ENCODE measurements around the gene CST9L.

CST9L gene

DNA sequence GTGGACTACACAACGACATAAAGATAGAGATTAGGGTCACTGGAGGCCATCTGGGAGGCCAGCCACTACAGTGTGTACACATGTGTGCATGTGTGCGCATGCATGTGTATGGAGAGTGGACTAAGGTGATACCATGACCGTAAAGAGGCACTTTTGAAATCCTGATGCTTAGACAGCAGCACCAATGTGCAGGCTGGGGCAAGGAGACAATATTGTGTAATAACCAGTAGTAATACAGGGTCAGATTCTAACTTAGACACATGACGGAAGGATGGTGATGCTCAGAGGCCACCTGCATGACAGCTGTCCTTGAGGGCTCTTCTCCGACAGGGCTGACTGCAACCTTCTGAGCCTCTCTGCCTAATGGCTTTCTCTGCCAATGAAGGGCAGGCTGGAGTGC is 25.5 kb downstream of the CST9L start:
- H3K27me3 Mint-ChIP-seq: peaks cover 14% of the 10 kb centered on the region
- no peaks in the 10 kb centered on the region for H3K36me3 Mint-ChIP-seq (ENCODE audit: low read depth)
- no peak overlapping the region for H3K4me3 Mint-ChIP-seq
- H3K27ac Mint-ChIP-seq: no peak overlapping the region
- no peaks in the 10 kb centered on the region for H3K9me3 Mint-ChIP-seq
- H3K4me1 Mint-ChIP-seq (ENCODE audit: low read depth): no peaks in the 10 kb centered on the region

DNA sequence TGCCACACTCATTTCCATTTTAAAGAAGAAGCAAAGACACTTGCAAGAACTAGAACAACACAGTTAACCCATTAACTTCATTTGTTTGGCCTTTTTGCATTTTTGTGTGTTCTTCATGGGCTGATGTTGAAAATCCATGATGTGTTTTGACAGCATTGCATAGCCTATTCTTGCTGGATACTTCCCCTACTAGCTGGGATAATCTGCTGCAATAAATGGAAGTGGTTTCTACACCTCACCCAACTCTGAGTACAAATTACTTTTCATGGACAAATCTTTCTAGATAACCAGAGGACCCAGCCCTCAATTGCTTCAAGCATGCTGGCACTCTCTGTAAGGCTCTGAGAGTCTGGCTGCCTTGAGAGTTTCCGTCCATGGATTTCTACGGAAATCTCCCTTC is 26.5 kb downstream of the CST9L start:
- no peaks in the 10 kb centered on the region for H3K36me3 Mint-ChIP-seq (ENCODE audit: low read depth)
- no peak overlapping the region for H3K4me3 Mint-ChIP-seq
- H3K27ac Mint-ChIP-seq: no peak overlapping the region
- H3K27me3 Mint-ChIP-seq: peaks cover 17% of the 10 kb centered on the region
- H3K4me1 Mint-ChIP-seq (ENCODE audit: low read depth): no peaks in the 10 kb centered on the region
- no peaks in the 10 kb centered on the region for H3K9me3 Mint-ChIP-seq

DNA sequence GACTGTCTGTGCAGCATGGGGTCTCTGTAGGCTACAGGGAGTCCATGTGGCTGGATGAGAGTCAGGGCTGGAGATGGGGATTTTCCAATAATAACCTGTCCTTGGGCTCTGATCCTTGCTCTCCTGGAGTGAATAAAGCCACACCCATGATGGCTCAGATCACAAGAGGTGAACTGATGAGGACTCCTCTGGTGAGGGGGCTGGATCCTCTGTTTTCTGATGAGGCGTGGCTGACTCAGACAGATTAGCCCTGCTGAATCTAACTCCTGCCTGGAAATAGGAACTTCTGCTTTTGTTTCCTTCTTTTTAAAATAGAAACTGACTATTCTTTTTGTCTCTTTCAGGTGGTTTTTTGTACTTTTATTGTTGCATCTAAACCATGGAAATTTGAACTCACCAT is 27.0 kb downstream of the CST9L start:
- no peak overlapping the region for H3K27ac Mint-ChIP-seq
- H3K36me3 Mint-ChIP-seq (ENCODE audit: low read depth): no peaks in the 10 kb centered on the region
- no peaks in the 10 kb centered on the region for H3K9me3 Mint-ChIP-seq
- H3K27me3 Mint-ChIP-seq: peaks cover 17% of the 10 kb centered on the region
- H3K4me1 Mint-ChIP-seq (ENCODE audit: low read depth): no peaks in the 10 kb centered on the region
- H3K4me3 Mint-ChIP-seq: no peak overlapping the region

DNA sequence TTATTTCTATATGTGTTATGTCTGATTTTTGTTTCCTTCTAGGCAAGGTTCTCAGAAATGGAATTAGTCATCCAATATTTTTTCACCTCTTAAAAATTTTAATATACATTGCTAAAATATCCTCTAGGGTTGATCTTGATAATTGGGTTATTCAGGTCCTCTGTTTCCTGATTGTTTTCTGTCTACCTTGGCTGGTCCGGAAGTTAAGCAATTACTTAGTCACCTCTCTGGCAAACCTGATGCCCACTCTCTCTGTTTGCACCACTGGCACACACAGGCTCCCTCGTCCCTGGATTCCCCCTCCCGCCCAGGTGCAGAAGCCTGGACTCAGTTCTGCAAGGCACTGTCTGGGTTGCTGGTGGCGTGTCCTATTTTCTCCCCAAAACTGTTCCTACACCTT is 27.7 kb downstream of the CST9L start:
- Mint-ChIP-seq H3K4me3 (no peak overlapping the region), H3K27ac (no peak overlapping the region), H3K4me1 (ENCODE audit: low read depth) (no peaks in the 10 kb centered on the region), H3K36me3 (ENCODE audit: low read depth) (no peaks in the 10 kb centered on the region), H3K27me3 (peaks cover 17% of the 10 kb centered on the region), H3K9me3 (no peaks in the 10 kb centered on the region)

DNA sequence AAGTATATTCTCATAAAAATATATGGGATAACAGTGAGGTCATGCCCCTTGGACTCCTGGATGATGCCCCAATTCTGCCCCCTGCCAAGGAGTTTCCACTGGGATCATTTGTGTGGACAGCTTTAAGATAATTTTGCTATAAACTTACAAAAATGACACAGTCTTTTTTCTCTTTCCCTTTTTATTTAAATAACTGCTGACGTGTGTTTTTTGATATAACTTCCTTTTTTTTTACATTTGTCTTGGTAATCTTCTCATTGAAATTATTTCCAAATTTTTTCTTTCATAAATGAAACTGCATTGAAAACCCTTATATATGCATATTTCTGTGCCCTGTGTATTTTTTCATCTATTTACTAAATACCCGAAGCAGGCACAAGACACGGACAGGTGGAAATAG is 31.3 kb downstream of the CST9L start:
- Mint-ChIP-seq H3K9me3 (no peaks in the 10 kb centered on the region), H3K27ac (no peak overlapping the region), H3K4me3 (no peak overlapping the region), H3K4me1 (ENCODE audit: low read depth) (no peaks in the 10 kb centered on the region), H3K27me3 (peaks cover 12% of the 10 kb centered on the region), H3K36me3 (ENCODE audit: low read depth) (no peaks in the 10 kb centered on the region)

DNA sequence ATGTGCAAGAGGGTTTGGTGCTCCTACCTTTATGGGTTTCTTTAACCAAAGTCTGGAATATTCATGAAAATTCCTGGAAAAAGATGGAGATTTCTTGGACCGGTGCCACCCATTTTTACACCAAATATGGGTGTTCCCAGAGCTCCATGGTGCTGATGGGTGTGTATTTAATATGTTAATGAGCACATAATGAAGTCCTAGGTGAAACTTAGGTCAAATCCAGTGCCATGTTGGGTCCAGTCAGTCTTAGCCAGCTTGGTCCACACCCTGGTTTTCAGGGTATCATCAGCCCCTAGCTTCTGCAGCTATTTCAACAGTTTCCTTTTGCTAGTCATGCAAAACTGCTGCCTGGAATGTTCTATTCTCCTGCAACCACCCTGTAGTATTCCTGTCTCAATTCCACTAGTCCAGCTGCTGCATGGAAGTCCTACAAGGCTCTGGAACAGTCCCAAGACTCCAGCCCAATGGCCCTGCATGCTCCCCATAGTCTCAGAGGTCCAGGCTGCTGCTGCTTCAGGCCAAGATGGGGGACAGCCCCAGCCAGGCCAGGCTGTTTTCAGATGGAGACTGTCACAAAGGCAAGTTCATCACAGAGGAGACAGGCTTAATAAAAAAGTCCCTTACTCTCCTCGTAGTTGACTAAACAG is 31.8 kb downstream of the CST9L start:
- peaks cover 12% of the 10 kb centered on the region for H3K27me3 Mint-ChIP-seq
- H3K9me3 Mint-ChIP-seq: no peaks in the 10 kb centered on the region
- no peak overlapping the region for H3K4me3 Mint-ChIP-seq
- no peaks in the 10 kb centered on the region for H3K36me3 Mint-ChIP-seq (ENCODE audit: low read depth)
- H3K4me1 Mint-ChIP-seq (ENCODE audit: low read depth): peaks cover 2% of the 10 kb centered on the region
- H3K27ac Mint-ChIP-seq: no peak overlapping the region

DNA sequence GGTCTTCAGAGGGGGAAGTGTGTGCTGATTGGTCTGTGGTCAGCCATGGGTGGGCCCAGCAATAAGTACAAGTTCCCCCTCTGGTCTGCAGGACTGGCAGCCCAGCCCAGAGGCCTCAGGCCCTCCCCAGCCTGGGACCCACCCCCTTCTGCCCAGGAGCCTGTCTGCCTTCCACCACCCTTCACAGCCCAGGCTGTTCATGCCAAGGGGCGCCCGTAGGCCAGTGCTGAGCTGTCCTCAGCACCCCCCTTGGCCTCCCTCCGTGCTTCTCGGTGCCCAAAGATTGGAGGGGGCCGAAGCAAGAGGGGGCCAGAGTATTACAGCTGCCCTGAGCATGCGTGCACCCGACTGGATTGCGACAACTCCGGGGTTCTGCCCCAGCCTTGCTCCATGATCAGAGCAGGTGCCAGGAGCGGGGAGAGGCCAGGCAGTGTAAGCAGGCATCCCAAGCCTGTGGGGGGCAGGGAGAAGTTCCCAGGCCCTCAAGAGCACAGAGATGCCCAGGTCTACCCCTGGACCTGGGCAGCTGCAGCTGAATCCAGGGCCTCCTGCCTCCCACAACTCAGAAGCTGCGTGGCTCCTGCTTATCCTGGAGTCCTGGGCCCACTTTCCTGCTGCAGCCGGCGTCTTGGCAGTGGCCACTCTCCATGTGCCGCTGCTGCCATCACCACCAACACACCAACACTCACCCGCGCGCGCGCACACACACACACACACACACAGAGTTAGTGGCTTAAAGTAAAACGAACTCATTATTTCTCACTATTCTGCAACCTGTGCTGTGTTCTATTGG is 33.3 kb downstream of the CST9L start:
- Mint-ChIP-seq H3K9me3 (peaks cover 8% of the 10 kb centered on the region), H3K4me3 (no peak overlapping the region), H3K36me3 (ENCODE audit: low read depth) (no peaks in the 10 kb centered on the region), H3K4me1 (ENCODE audit: low read depth) (peaks cover 15% of the 10 kb centered on the region), H3K27ac (no peak overlapping the region), H3K27me3 (peaks cover 14% of the 10 kb centered on the region)

DNA sequence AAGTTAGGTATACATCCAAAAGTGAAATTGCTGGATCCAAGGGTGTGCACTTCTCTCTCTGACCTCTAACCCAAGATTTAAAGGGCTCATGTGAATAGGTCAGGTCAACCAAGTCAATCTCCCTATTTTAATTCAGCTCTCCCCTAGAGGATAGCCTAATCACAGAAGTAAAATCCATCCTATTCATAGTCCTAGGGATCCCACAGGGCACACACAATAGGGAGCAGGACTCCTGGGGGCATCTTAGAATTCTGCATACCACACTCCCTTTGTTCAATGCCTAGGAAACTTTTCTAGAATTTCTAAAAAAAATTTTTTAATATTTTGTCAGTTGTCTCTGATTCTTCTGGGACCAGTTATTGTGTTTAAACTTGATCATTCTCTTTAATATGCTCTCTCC is 35.1 kb downstream of the CST9L start:
- Mint-ChIP-seq H3K36me3 (ENCODE audit: low read depth) (peaks cover 5% of the 10 kb centered on the region), H3K27me3 (peaks cover 9% of the 10 kb centered on the region), H3K4me3 (no peak overlapping the region), H3K27ac (no peak overlapping the region), H3K4me1 (ENCODE audit: low read depth) (peaks cover 19% of the 10 kb centered on the region), H3K9me3 (peaks cover 16% of the 10 kb centered on the region)

DNA sequence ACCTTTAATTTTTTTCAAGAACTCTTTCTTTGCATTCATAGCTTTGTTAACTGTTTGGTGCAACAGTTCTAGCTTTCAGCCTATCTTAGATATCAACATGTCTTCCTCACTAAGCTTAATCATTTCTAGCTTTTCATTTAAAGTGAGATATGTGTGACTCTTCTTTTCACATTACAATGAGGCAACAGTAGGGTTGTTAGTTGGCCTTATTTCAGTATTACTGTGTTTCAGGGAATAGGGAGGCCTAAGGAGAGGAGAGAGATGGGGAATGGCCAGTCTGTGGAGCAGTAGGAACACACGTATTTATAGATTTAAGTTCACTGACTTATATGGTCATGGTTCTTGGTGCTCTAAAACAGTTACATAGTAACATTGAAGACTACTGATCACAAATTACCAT is 35.8 kb downstream of the CST9L start:
- peaks cover 5% of the 10 kb centered on the region for H3K36me3 Mint-ChIP-seq (ENCODE audit: low read depth)
- H3K4me1 Mint-ChIP-seq (ENCODE audit: low read depth): peaks cover 19% of the 10 kb centered on the region
- peaks cover 20% of the 10 kb centered on the region for H3K9me3 Mint-ChIP-seq
- peaks cover 9% of the 10 kb centered on the region for H3K27me3 Mint-ChIP-seq
- H3K27ac Mint-ChIP-seq: no peak overlapping the region
- no peak overlapping the region for H3K4me3 Mint-ChIP-seq

DNA sequence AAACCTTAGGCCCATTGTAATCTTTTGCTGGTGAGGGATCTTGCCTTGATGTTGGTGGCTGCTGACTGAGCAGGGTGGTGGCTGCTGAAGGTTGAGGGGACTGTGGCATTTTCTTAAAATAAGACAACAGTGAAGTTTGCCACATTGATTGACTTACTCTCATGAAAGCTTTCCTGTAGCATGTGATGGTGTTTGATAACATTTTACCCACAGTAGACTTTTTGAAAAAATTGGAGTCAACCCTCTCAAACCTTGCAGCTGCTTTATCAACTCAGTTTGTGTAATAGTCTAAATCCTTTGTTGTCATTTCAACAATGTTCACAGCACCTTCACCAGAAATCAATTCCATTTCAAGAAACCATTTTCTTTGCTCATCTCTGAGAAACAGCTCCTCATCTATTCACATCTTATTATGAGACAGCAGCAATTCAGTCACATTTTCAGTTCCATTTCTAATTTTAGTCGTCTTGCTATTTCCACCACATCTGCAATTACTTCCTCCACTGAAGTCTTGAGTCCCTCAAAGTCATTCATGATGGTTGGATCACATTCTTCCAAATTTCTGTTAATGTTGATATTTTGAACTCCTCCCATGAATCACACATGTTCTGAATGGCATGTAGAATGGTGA is 37.2 kb downstream of the CST9L start:
- H3K4me1 Mint-ChIP-seq (ENCODE audit: low read depth): peaks cover 19% of the 10 kb centered on the region
- H3K27ac Mint-ChIP-seq: no peak overlapping the region
- H3K4me3 Mint-ChIP-seq: no peak overlapping the region
- H3K27me3 Mint-ChIP-seq: peaks cover 5% of the 10 kb centered on the region
- peaks cover 20% of the 10 kb centered on the region for H3K9me3 Mint-ChIP-seq
- H3K36me3 Mint-ChIP-seq (ENCODE audit: low read depth): peaks cover 5% of the 10 kb centered on the region

DNA sequence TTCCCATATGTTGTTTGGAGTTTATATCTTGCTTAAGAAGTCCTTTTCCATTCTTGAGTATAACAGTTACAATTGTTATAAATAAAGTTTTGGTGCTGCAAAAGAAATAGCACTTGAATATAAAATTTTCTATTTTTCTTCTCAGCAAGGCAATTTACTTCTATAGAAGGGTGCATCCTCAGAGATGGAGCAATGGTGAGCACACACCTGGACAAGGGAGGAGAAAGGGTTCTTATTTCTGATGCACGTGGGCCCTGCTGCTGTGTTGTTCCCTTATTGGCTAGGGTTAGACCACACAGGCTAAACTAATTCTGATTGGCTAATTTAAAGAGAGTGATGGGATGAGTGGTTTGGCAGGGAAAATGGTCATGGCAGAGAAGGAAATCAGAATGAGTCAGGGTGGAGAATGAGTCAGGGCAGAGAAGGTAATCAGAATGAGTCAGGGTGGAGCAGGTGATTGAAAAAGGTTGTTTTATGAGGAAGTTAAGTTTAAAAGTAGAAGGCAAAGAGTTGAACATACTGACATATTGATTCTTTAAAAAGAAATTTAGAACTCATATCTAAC is 39.3 kb downstream of the CST9L start:
- H3K27ac Mint-ChIP-seq: no peak overlapping the region
- peaks cover 19% of the 10 kb centered on the region for H3K4me1 Mint-ChIP-seq (ENCODE audit: low read depth)
- peaks cover 5% of the 10 kb centered on the region for H3K27me3 Mint-ChIP-seq
- H3K36me3 Mint-ChIP-seq (ENCODE audit: low read depth): peaks cover 5% of the 10 kb centered on the region
- H3K9me3 Mint-ChIP-seq: peaks cover 20% of the 10 kb centered on the region
- no peak overlapping the region for H3K4me3 Mint-ChIP-seq

DNA sequence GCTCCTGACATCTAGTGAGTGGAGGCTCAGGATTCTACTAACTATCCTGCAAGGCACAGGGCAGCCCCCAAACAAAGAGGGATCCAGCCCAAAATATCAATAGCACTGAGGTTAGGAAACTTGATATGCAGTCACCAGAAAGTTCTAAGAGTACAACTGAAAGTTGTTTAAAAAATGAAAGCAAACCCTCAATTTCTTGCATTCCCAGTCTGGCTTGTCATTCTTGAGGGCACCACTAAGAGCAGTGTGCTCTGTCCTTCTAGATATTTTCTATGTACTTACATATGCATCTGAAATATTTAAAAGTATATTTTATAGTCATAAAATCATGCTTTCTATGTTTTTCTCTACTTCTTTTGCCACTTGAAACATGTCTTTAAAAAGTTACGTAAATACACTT is 41.4 kb downstream of the CST9L start:
- Mint-ChIP-seq H3K9me3 (peaks cover 20% of the 10 kb centered on the region), H3K4me3 (no peak overlapping the region), H3K36me3 (ENCODE audit: low read depth) (peaks cover 5% of the 10 kb centered on the region), H3K4me1 (ENCODE audit: low read depth) (peaks cover 19% of the 10 kb centered on the region), H3K27ac (no peak overlapping the region), H3K27me3 (peaks cover 5% of the 10 kb centered on the region)

DNA sequence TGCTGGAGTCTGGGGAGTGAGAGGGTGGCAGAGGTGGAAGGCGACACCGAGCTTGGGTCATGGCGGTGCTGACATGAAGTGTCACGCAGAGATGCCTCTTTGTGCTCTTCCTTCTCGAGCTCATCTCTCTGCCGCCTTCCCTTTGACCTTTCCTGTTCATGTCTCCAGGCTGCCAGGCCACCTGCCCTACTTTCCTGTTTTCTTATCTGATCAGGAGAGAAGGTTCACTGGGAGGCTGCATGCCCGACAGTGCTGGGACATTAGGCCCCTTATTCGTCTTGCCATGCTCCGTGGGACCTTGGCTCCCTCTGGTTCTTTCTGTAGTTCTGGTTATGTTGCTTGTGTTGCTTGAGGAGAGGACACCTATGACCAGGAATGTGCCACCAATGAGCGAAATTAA is 44.1 kb downstream of the CST9L start:
- peaks cover 11% of the 10 kb centered on the region for H3K9me3 Mint-ChIP-seq
- no peak overlapping the region for H3K27ac Mint-ChIP-seq

DNA sequence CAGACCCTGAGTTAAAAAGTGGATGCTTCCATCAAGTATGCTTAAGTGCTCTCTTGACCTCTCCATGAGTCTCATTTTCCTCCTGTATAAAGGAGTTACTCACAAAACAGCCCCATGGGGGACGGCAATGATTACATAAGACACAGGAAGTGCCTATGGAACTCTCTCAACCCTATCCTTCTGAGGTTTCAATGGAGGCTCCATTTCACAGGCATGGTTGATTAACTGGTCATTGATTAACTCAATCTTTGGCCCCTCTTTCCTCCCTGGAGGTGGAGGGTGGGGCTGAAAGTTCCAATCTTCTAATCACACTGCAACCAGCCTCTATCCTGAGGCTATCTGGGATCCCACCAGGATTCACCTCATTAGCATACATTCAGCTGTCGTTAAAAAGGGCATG is 48.1 kb downstream of the CST9L start:
- Mint-ChIP-seq H3K36me3 (ENCODE audit: low read depth) (no peaks in the 10 kb centered on the region), H3K4me1 (ENCODE audit: low read depth) (no peaks in the 10 kb centered on the region), H3K9me3 (no peaks in the 10 kb centered on the region), H3K27me3 (no peaks in the 10 kb centered on the region), H3K4me3 (no peak overlapping the region), H3K27ac (no peak overlapping the region)

More for the DNA sequence above, 44.1 kb downstream of the CST9L start:
- Mint-ChIP-seq H3K4me1 (ENCODE audit: low read depth) (peaks cover 3% of the 10 kb centered on the region), H3K27me3 (no peaks in the 10 kb centered on the region), H3K36me3 (ENCODE audit: low read depth) (peaks cover 4% of the 10 kb centered on the region), H3K4me3 (no peak overlapping the region)

DNA sequence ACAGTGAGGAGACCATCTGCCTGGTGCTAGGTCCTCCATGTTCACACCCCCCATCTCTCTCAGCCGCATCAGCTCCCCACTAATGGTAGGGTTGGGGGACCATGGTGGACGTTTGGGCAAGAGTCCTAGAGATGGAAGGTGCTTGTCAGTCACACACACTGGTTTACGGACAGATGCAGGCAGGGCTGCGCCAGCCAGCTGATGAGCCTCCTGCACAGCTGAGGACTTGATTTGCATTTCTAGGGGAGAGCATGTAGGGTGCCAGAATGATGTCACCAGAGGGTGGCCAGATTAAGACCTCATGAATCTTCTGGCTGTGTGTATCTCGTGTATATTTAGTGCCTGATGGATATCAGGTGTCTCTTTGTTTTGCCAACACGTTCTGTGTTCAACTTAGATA is 48.7 kb downstream of the CST9L start:
- no peaks in the 10 kb centered on the region for H3K9me3 Mint-ChIP-seq
- no peak overlapping the region for H3K27ac Mint-ChIP-seq

More for the DNA sequence above, 48.7 kb downstream of the CST9L start:
- no peaks in the 10 kb centered on the region for H3K4me1 Mint-ChIP-seq (ENCODE audit: low read depth)
- H3K36me3 Mint-ChIP-seq (ENCODE audit: low read depth): no peaks in the 10 kb centered on the region
- no peak overlapping the region for H3K4me3 Mint-ChIP-seq
- no peaks in the 10 kb centered on the region for H3K27me3 Mint-ChIP-seq

Data from stimulated activated naive CD8-positive, alpha-beta T cell treated with anti-CD3 and anti-CD28 coated beads, Interleukin-15, Interleukin-2, amounts not matched to agents 100 ng/mL and 50 ng/mL, for 24 hours (primary cell).